NCI-H2196 treated with DMSO at 0.1 percent for 48 hours (cell line): ENCODE data around the gene TK2.
"Not testable (repeated sequence)": the region's sequence is repeated elsewhere in the genome, so short reads cannot be mapped to it uniquely, and the experiment has no call there.

ENCODE experiments used
- DNase-seq: peaks from one replicate; lab custom pipeline; 2025; ENCODE audit not compliant: unreplicated experiment; lab: John Stamatoyannopoulos, UW

The TK2 gene

DNA sequence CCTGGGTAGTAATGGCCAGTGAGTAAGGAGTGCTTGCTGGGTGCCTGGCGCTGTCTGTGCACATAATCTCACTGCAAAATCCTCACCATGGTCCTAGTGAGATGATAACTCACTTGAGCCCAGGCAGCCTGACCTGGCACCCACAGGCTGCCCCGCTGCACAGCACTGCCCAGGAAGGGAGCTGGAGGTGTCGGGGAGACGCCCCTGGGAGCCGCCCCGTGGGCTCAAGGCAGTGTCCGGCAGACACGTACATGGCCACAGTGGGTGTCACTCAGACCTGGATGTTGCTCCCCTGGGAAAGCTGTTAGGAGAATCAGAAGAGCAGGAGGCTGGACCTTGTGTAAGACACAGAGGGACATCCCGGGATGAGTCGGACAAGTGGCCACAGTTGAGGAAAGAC is 78.7 kb downstream of the TK2 start:
- DNase-seq, result no peak

DNA sequence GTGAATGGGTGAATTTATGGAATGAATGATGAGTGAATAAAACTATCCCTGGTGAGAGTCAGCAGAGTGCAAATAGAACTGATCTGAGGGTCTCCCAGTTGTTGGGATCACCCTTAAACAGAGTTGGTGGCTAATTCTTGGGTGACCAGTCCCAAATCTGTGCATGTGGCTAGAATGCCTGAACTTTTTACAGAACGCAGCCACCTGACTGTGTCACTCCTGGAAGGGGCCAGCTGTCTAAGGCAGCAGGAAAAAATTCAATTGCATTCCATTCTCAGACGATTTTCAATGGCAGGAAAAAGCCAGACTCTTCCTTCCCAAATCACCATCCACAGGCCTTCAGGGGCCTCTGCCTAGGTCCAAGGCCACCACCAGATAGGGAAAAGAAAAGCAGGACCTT is 79.4 kb downstream of the TK2 start:
- no peak for DNase-seq

- DNase-seq, result no peak
Measured at GRCh38 chr16:66469947-66470546, 79.9 kb downstream of the TK2 start.

DNA sequence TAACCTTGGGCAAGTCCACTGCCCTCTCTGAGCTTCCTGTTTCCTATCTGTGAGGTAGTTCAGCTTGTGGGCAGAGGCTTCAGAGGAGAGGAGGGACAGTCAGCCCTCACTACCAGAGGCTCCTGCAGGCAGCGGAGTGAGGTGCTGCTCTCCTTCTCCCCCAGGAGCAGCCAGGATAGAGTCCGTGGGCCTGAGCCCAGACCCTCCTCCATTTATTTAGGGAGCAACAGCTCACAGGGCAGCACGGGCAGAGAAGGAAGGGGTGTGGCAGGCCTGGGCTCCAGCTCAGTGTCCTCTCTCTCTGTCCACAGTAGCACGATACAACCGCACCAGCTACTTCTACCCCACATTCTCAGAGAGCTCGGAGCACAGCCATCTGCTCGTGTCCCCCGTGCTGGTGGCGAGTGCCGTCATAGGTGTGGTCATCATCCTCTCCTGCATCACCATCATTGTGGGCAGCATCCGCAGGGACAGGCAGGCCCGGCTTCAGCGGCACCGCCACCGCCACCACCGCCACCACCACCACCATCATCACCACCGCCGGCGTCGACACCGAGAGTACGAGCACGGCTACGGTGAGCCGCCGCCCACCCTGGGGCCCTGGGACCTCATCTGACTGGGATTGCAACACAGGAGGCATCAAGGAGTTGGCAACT is 80.5 kb downstream of the TK2 start:
- no peak for DNase-seq

GRCh38 chr16:66468321-66468965 is 81.5 kb downstream of the TK2 start:
- DNase-seq, result no peak

DNA sequence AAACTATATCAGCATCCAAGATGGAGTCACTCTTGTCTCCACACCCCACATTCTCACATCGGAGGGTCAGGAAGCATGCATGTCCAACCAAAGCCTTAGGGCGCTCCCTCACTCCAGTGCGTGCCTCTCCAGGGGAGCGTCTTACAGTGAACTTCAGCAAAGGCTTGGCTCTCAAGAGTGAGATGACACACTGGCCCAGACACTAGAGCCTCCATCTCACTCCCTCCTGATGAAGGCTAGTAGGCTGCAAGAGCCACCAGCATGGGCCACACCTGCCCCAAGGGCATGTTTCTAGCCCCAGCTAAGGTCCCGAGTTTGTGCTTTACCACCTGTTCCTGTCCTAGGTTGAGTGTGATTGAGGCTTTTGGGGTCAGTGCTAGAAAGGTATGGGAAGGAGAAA is 82.3 kb downstream of the TK2 start:
- DNase-seq, result no peak

DNA sequence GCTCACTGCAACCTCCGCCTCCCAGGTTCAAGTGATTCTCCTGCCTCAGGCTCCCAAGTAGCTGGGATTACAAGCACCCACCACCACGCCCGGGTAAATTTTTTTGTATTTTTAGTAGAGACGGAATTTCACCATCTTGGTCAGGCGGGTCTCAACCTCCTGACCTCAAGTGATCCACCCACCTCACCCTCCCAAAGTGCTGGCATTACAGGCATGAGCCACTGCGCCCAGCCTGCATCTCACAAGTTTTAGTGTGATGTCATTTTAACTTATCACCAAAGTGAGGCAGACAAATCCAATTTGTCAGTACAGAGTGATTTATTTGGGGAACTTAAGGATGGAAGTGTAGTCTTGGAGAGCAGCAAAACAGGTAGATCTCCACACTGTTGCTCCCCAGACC is 83.3 kb downstream of the TK2 start:
- not testable (repeated sequence) for DNase-seq

- DNase-seq, result not testable (repeated sequence)
Measured at GRCh38 chr16:66465946-66466345, 84.0 kb downstream of the TK2 start.

DNA sequence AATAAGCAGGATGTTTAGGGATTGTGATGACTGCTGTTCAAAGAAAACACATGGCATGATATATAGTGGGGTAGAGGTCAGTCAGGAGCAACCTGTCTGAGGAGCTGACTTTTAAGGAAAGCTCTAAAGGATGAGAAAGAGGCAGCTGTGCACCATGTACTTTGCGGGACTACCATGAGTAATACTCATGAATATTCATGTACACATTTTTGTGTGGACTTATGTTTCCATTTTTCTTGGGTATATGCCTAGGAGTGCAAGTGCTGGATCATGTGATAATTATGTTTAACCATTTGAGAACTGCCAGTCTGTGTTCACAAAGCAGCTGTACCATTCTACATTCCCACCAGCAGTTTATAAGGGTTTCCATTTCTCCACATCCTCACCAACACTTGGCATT is 87.0 kb downstream of the TK2 start:
- no peak for DNase-seq

- no peak for DNase-seq
Measured at GRCh38 chr16:66460703-66461102, 89.2 kb downstream of the TK2 start.

GRCh38 chr16:66459878-66460277 is 90.0 kb downstream of the TK2 start:
- no peak for DNase-seq

DNA sequence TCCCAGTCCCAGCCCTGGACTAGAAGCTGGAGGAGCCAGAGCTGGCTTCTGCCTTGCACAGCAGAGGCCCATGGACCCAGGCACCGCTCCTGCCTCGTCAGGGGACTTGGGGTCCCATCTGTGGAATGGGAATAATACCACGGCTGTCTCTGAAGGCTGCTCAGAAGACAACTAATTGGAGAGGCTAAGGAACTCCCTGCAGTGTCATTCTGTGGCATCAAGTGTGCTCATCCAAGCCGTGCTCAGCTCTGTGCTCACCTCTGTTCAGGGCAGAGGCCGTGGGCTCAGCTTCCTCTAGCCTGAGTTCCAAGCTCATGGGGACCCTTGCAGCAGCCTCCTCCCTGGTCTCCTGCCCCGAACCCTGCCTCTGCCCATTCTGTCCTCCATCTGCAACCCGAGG is 91.1 kb downstream of the TK2 start:
- DNase-seq, result no peak

GRCh38 chr16:66458292-66458691 is 91.6 kb downstream of the TK2 start:
- no peak for DNase-seq
